IMR-90 (cell line): Measurements from ENCODE around the gene NOS1AP.

Experiments used
- CEBPB ChIP-seq: IDR thresholded peaks from 2 replicates; pipeline ENCODE4 v1.6.1; 2012; ENCODE audit warnings: low read depth, low read length, improper control_type of control experiment
- CHD1 ChIP-seq: IDR thresholded peaks from 2 replicates; pipeline ENCODE4 v1.6.1; 2012; ENCODE audit warnings: low read depth, low read length, improper control_type of control experiment
- MAZ ChIP-seq: IDR thresholded peaks from 2 replicates; pipeline ENCODE4 v1.6.1; 2012; ENCODE audit warnings: low read depth, mild to moderate bottlenecking, low read length, improper control_type of control experiment, moderate library complexity, borderline replicate concordance
- POLR2A ChIP-seq: IDR thresholded peaks from 2 replicates; pipeline ENCODE4 v1.6.1; 2012; ENCODE audit warnings: mild to moderate bottlenecking, low read depth, low read length
- RAD21 ChIP-seq: IDR thresholded peaks from 2 replicates; pipeline ENCODE4 v1.6.1; 2012; ENCODE audit warnings: low read length, improper control_type of control experiment
- RFX5 ChIP-seq: IDR thresholded peaks from 2 replicates; pipeline ENCODE4 v1.8.0; 2012; ENCODE audit warnings: low read depth, mild to moderate bottlenecking, low read length, moderate library complexity
- SMC3 ChIP-seq: fragments of 150-350 bp; IDR thresholded peaks from 2 replicates; pipeline ENCODE4 v1.6.1; 2016; ENCODE audit warnings: low read depth, mild to moderate bottlenecking, antibody characterized with exemption, low read length, moderate library complexity
- TF ChIP-seq, protein P1 (sequence below): conservative IDR thresholded peaks from 2 replicates; pipeline ENCODE4 v1.5.1; 2012; ENCODE audit warnings: mild to moderate bottlenecking, low read depth, low read length, improper control_type of control experiment
- TF ChIP-seq, protein P2 (sequence below): fragments of 150-350 bp; IDR thresholded peaks from 2 replicates; pipeline ENCODE4 v1.6.1; 2016; ENCODE audit warnings: low read depth, mild to moderate bottlenecking, low read length, moderate library complexity, borderline replicate concordance

DNA sequence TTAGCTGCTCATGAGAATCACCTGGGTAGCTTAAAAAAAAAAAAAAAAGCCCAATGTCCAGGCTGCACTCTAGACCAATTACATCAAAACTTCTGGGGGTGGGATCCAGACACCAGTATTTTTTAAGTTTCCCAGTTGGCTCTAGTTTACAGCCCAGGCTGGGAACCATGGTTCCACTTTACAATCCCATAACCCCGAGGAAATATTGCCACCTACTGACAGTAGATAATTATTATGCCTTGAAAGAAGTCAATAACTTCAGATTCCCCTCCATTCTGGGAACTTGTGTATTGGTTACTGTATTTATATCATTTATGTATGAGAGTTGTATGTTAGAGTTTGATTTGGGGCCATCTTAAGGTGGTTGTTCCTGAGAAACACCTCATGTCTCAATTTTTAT lies 207.0 kb downstream of the NOS1AP start:
- no peak for TF ChIP-seq MAZ
- TF ChIP-seq, protein P1, sequence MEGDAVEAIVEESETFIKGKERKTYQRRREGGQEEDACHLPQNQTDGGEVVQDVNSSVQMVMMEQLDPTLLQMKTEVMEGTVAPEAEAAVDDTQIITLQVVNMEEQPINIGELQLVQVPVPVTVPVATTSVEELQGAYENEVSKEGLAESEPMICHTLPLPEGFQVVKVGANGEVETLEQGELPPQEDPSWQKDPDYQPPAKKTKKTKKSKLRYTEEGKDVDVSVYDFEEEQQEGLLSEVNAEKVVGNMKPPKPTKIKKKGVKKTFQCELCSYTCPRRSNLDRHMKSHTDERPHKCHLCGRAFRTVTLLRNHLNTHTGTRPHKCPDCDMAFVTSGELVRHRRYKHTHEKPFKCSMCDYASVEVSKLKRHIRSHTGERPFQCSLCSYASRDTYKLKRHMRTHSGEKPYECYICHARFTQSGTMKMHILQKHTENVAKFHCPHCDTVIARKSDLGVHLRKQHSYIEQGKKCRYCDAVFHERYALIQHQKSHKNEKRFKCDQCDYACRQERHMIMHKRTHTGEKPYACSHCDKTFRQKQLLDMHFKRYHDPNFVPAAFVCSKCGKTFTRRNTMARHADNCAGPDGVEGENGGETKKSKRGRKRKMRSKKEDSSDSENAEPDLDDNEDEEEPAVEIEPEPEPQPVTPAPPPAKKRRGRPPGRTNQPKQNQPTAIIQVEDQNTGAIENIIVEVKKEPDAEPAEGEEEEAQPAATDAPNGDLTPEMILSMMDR, result peak; percentile 55
- TF ChIP-seq POLR2A, result no peak
- no peak for TF ChIP-seq RFX5
- peak; percentile 34 for TF ChIP-seq SMC3
- peak; percentile 56 for TF ChIP-seq RAD21
- TF ChIP-seq CEBPB, result no peak
- TF ChIP-seq CHD1, result no peak
- TF ChIP-seq, protein P2, sequence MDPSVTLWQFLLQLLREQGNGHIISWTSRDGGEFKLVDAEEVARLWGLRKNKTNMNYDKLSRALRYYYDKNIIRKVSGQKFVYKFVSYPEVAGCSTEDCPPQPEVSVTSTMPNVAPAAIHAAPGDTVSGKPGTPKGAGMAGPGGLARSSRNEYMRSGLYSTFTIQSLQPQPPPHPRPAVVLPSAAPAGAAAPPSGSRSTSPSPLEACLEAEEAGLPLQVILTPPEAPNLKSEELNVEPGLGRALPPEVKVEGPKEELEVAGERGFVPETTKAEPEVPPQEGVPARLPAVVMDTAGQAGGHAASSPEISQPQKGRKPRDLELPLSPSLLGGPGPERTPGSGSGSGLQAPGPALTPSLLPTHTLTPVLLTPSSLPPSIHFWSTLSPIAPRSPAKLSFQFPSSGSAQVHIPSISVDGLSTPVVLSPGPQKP, result no peak
